AG04450 (cell line): ENCODE measurements around the gene MMP24OS. TPM values are rescaled to one million over a fixed set of nuclear protein-coding genes. Genes with fewer than 3 reads are reported as not detected.
"Not testable (repeated sequence)": the region's sequence is repeated elsewhere in the genome, so short reads cannot be mapped to it uniquely, and the experiment has no call there.

Experiments used
- CTCF ChIA-PET: fragments of 300-600, 350-600 bp; formaldehyde crosslinking; extraction: SDS; loops from one replicate; lab custom pipeline; 2022; ENCODE audit warnings: antibody characterized with exemption, inconsistent platforms; lab: Charles Lee
- POLR2A ChIA-PET: fragments of 350-600 bp; formaldehyde crosslinking; extraction: SDS; loops from one replicate; lab custom pipeline; 2021; ENCODE audit warnings: antibody characterized with exemption, inconsistent platforms; lab: Yijun Ruan, JAX
- DNase-seq: peaks from one replicate; pipeline ENCODE4 v3.0.0-alpha.2; 2011; ENCODE audit warnings: low read depth, low spot score
- H3K27ac ChIP-seq: one replicate; pipeline ENCODE4 v1.5.1; 2012; ENCODE audit warnings: low read depth, low read length, control low read depth
- H3K27me3 ChIP-seq: one replicate; pipeline ENCODE4 v1.6.0; 2012; ENCODE audit warnings: low read length; ENCODE audit not compliant: control insufficient read depth, insufficient read depth
- H3K4me3 ChIP-seq: 2 replicates; pipeline ENCODE4 v1.5.1; 2011; ENCODE audit warnings: mild to moderate bottlenecking, low read depth, low read length, control low read depth
- H3K9me3 ChIP-seq: 2 replicates; pipeline ENCODE4 v1.5.1; 2012; ENCODE audit warnings: low read length; ENCODE audit not compliant: control insufficient read depth, insufficient read depth
- polyA plus RNA-seq: library from polyadenylated mRNA; depleted of rRNA; stranded (reverse); fragments of >200 nt; gene quantifications from 2 replicates; pipeline ENCODE4 v1.2.3, GENCODE V29; 2011
- TF ChIP-seq, protein P1 (sequence below): IDR thresholded peaks from 2 replicates; pipeline ENCODE4 v1.5.1; 2011; ENCODE audit warnings: low read depth, low read length, control low read depth, inconsistent platforms

The MMP24OS gene
- polyA plus RNA-seq, 1 experiment = 35.3 TPM

DNA sequence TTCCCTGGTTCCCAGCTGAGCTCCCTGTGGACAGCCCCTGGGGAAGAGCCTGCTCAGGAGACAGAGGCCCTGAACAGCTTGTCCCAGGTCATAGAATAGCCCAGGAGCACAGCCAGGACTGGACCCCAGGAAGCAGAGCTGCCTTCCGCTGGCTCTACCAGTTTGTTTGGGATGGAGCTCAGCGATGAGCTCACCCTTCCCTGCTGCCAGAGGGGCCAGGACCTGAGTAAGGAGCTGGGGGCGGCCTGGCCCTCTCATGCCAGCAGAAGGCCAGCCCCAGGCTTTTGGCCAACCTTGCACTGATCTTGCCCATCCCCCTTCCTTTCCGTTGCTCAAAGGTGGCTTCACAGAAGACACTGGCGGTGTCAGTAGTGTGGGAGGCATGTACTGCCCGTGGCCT, 17.5 kb downstream of the MMP24OS start:
- Histone ChIP-seq H3K9me3 (no peaks in the 10 kb centered on the region), H3K27me3 (no peaks in the 10 kb centered on the region), H3K4me3 (no peak overlapping the region), H3K27ac (no peak overlapping the region)
- TF ChIP-seq, protein P1, sequence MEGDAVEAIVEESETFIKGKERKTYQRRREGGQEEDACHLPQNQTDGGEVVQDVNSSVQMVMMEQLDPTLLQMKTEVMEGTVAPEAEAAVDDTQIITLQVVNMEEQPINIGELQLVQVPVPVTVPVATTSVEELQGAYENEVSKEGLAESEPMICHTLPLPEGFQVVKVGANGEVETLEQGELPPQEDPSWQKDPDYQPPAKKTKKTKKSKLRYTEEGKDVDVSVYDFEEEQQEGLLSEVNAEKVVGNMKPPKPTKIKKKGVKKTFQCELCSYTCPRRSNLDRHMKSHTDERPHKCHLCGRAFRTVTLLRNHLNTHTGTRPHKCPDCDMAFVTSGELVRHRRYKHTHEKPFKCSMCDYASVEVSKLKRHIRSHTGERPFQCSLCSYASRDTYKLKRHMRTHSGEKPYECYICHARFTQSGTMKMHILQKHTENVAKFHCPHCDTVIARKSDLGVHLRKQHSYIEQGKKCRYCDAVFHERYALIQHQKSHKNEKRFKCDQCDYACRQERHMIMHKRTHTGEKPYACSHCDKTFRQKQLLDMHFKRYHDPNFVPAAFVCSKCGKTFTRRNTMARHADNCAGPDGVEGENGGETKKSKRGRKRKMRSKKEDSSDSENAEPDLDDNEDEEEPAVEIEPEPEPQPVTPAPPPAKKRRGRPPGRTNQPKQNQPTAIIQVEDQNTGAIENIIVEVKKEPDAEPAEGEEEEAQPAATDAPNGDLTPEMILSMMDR = no peak
- no peak for DNase-seq
- POLR2A ChIA-PET = no interaction called here
- CTCF ChIA-PET = interaction anchor here (0.6 to 1.8 kb wide), 3 partner anchors 29 to 164 kb away, joined by 3 to 5 read pairs (median 3); no protein-coding TSS in a partner anchor

DNA sequence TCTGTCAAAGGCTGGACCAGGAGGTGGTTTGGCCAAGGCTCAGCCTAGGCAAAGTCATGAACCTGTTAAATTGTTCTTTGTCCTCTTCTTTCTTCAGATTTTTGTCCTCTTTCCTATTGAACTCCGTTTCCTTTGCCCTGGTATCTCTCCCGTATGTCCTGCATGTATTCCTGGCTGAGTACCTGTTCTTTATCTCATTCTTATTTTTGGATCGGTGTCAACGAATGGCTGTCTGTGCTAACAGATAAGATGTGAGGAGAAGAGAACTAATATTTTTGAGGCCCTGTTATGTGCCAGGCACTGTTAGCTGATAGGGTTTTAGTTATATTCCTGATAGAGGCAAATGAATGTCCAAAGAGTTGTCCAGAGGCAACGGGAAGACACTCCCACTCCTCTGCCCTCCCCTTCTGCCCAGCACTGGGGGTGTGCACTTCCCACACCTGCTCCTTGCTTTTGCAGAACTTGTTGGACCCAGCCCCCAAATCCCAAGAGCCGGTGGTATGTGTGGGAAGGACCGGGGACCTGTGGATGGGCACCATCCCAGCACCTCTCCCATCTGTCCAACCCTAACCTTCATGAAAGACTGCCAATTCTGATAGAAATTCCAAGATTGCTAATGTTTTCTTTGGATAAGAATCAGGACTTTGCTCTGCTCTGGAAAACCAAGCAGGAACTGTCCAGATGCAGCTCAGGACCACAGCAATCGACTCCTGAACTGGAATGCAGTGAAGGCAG, 20.6 kb downstream of the MMP24OS start:
- TF ChIP-seq, protein P1 = no peak
- ChIA-PET POLR2A (no interaction called here), CTCF (no interaction called here)
- Histone ChIP-seq H3K27ac (no peak overlapping the region), H3K27me3 (no peaks in the 10 kb centered on the region), H3K4me3 (no peak overlapping the region), H3K9me3 (no peaks in the 10 kb centered on the region)
- DNase-seq = no peak

DNA sequence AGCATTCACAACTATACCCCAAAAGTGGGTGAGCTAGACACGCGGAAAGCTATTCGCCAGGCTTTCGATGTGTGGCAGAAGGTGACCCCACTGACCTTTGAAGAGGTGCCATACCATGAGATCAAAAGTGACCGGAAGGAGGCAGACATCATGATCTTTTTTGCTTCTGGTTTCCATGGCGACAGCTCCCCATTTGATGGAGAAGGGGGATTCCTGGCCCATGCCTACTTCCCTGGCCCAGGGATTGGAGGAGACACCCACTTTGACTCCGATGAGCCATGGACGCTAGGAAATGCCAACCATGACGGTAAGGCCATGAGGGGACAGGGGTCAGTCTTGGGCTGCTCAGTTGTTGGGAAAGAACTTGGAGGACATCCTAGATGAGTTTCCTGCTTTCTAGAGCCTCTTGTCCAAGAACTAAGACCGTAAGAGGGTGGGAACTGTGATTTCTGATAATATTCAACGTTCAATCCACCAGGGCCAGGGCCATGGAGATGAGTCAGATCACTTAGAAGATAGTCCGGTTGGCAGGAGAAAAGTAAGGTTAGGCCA, 23.4 kb downstream of the MMP24OS start:
- Histone ChIP-seq H3K4me3 (no peak overlapping the region), H3K27ac (no peak overlapping the region), H3K27me3 (no peaks in the 10 kb centered on the region), H3K9me3 (no peaks in the 10 kb centered on the region)
- POLR2A ChIA-PET = no interaction called here
- CTCF ChIA-PET = interaction anchor here (0.7 to 1.4 kb wide), 2 partner anchors 193 to 1558 kb away, joined by 4 to 8 read pairs; no protein-coding TSS in a partner anchor
- no peak for DNase-seq
- TF ChIP-seq, protein P1 = no peak

DNA sequence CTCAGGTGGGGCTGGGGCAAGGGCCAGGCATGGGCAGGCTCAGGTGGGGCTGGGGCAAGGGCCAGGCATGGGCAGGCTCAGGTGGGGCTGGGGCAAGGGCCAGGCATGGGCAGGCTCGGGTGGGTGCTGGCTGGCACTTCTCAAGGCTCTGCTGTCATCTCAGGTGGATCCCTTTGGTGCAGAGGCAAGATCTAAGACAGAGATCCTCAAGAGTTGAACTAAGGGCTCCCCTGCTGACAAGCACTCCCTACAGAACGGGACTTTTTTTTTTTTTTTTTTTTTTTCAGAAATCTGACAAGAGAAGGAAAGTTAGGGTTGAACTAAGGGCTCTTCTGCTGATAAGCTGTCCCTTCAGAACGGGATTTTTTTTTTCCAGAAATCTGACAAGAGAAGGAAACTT, 24.9 kb downstream of the MMP24OS start:
- Histone ChIP-seq H3K27ac (no peak overlapping the region), H3K4me3 (no peak overlapping the region), H3K27me3 (no peaks in the 10 kb centered on the region), H3K9me3 (no peaks in the 10 kb centered on the region)
- ChIA-PET CTCF (no interaction called here), POLR2A (no interaction called here)
- no peak for DNase-seq
- TF ChIP-seq, protein P1 = no peak

DNA sequence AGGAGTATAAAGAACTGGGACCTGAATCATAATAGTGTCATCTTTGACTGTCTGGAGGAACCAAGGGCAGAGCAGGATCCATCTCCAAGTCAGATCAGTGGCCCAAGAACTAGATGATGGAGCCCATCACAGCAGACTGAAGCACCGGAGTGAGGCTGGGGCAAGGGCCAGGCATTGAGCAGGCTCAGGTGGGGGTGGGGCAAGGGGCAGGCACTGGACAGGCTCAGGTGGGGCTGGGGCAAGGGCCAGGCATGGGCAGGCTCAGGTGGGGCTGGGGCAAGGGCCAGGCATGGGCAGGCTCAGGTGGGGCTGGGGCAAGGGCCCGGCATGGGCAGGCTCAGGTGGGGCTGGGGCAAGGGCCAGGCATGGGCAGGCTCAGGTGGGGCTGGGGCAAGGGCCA, 25.3 kb downstream of the MMP24OS start:
- DNase-seq, H3K9me3 ChIP-seq, H3K27me3 ChIP-seq, POLR2A ChIA-PET, H3K27ac ChIP-seq, CTCF ChIA-PET, H3K4me3 ChIP-seq: not testable (repeated sequence)
